ENCODE measurements around the gene SHC2.

- no peak for TF ChIP-seq CTCF (IDR thresholded peaks at IDR 0.05)
- no peak for TF ChIP-seq EP300 (IDR thresholded peaks at IDR 0.05)
These were observed 63.5 kb downstream of the SHC2 start for GRCh38 chr19:397321-397720.

All from stomach (tissue), 4 donors.